ENCODE data around the gene FHIP2A.

DNA sequence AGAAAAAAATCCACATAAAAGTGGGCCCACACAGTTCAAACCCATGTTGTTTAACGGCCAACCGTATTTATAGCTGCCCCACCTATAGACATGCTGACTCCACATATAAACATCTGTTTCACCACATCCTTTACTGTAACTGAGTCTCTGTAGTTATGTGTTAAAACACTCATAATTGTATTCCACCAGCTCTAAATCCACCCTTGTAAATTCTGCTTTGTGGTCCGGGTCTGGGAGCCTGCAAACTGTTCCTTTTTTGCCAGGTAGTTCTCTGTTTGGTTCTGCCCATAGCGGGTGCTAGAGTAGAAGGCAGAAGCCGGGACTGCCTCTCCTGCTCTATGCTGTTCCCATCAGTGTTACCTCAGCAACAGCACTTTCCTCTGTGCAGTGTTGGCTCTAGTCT is 20.2 kb upstream of the FHIP2A start:
- TF ChIP-seq, protein P1, sequence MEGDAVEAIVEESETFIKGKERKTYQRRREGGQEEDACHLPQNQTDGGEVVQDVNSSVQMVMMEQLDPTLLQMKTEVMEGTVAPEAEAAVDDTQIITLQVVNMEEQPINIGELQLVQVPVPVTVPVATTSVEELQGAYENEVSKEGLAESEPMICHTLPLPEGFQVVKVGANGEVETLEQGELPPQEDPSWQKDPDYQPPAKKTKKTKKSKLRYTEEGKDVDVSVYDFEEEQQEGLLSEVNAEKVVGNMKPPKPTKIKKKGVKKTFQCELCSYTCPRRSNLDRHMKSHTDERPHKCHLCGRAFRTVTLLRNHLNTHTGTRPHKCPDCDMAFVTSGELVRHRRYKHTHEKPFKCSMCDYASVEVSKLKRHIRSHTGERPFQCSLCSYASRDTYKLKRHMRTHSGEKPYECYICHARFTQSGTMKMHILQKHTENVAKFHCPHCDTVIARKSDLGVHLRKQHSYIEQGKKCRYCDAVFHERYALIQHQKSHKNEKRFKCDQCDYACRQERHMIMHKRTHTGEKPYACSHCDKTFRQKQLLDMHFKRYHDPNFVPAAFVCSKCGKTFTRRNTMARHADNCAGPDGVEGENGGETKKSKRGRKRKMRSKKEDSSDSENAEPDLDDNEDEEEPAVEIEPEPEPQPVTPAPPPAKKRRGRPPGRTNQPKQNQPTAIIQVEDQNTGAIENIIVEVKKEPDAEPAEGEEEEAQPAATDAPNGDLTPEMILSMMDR (optimal IDR thresholded peaks at IDR 0.05 in 1 of 3, IDR thresholded peaks at IDR 0.05 in 1 of 3, conservative IDR thresholded peaks at IDR 0.05 in 1 of 3; ENCODE audit: extremely low read depth in 1 of 3, insufficient read depth in 2 of 3, low read length in 3 of 3): no peak
- TF ChIP-seq EZH2 (IDR thresholded peaks at IDR 0.05; ENCODE audit: low read length): no peak
